ENCODE measurements around the gene PHF20.
"Not testable (repeated sequence)": the region's sequence is repeated elsewhere in the genome, so short reads cannot be mapped to it uniquely, and the experiment has no call there.

Gene PHF20

DNA sequence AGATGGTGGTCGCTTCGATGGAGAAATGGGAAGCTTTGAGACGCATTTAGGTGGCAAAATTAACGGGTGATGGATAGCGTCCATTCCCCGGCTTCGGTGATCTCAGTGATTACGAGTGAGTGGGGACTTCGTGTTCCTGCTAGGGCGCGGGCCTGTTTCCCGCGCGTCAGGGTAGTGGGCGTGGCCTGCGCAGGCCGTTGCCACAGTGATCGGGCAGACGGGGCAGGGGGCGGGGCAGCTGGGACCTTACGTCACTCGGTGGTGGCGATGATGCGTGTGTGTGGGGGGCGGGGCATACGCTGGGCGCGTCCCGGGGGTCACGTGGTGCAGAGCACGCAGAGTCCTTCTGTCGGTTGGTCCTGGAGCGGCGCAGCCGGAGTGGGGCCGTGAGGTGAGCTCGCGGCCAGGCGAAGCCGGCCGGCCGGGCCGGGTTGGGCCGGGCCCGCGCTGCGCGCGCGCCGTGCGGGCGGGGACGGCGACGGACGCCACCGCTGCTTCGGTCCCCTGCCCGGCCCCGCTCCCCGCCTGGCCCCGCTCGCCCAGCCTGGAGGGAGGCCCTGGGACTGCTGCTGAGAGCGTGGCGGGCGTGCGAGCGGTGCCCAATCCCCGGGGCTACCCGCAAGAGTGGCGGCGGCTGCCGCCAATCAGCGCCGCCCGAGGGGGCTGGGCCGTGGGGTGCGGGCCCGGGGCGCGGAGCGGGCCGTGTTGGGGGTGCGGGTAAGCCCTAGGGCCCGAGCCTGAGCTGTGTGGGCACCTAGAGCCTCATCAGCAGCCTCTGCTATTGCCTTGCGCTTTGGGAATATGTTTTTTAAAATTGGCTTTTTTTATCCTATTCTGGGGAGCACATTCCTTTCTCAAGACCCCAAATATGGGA lies at the start of gene PHF20:
Gene PHF20, plus strand, starts transcription at position 327 of the 874 bp plus-strand sequence. CDS start 29,508 bp downstream, outside the sequence.
- DNase-seq = peak; percentile 74 to 99 (median 97)

DNA sequence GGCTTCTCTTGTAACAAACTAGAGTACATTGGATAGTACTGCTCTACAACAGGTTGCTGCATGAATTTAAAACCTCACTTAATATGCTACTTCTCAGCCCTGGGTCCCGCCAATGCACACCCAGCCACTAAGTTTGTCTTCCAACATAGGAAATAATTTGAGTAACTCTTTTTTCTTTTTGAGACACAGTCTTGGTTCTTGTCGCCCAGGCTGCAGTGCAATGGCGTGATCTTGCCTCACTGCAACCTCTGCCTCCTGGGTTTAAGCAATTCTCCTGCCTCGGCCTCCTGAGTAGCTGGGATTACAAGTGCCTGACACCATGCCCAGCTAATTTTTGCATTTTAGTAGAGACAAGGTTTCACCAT lies 48.6 kb upstream of the PHF20 start:
- not testable (repeated sequence) for DNase-seq

DNA sequence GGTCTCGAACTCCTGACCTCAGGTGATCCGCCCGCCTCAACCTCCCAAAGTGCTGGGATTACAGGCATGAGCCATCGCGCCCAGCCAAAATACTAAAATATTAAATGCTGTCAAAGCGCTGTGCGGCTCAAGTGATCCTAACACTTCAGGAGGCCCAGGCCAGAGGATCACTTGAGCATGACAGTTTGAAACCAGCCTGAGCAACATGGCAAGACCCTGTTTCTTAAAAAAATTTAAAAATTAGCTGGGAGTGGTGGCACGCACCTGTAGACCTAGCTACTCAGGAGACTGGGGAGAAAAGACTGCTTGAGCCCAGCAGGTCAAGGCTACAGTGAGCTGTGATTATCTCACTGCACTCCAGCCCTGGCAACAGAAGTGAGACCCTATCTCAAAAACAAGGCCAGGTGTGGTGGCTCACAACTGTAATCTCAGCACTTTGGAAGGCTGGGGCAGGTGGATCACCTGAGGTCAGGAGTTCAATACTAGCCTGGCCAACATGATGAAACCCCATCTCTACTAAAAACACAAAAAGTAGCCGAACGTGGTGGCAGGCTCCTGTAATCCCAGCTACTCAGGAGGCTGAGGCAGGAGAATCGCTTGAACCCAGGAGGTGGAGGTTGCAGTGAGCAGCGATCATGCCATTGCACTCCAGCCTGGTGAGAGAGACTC lies 48.0 kb upstream of the PHF20 start:
- DNase-seq = not testable (repeated sequence)

DNA sequence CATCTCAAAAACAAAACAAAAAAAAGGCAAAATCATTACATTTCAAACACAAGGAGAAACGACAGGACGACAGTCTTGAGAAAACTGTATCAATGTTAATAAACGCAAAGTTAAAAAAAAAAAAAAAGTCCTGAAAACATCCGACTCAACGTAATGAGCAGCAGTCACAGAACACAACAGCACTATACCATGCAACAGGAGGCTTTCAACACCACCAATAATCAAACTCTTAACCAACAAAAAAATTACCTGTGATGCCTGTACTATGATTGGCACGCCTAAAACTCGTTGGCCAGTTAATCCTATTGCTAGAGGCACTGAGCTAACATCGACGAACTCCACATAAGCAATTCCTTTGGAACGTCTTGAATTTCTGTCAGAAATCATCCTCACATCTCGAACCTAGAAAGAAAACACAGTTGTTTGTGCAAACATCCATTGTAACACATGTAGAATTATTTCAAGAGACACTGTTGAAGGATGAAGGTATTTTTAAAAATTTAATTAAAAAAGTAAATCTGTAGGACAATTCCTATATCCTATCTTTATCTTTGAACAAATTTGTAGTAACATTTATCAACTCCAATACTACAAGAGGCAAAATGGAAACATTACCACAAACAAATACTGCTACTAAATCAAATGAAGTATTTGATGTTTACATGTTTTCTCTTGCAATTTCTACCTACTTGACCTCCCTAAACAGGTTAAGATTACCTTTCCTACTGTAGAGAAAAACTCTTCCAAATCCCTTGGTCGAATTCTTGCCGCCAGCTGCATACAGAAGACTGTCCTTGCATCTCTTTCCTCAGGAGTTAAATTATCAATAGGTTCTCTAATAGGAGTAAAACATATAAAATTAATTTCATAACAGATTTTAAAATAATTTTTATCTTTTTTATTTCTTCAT lies 47.2 kb upstream of the PHF20 start:
- DNase-seq = no peak

DNA sequence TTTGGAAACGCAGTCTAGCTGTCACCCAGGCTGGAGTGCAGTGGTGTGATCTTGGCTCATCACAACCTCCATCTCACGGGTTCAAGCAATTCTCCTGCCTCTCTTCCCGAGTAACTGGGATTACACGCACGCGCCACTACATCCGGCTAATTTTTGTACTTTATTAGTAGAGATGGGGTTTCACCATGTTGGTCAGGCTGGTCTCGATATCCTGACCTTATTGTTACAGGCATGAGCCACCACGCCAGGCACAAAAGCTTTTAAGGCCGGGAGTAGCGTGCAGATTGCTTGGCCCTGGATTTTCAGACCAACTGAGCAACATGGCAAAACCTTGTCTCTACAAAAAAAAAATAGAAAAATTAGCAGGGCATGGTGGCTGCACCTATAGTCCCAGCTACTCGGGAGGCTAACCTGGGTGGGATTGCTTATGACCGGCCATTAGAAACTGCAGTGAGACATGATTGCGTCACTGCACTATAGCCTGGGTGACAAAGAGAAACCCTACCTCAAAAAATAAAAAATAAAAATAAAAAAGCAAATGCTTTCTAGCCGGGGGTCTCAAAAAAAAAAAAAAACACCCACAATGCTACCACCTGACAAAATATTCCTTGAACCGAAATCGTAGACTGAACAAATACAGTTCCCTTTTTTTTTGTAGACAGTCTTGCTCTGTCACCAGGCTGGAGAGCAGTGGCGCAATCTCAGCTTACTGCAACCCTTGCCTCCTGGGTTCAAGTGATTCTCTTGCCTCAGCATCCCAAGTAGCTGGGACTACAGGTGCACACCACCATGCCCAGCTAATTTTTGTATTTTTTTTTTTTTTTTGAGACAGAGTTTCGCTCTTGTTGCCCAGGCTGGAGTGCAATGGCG lies 44.7 kb upstream of the PHF20 start:
- DNase-seq = no peak

DNA sequence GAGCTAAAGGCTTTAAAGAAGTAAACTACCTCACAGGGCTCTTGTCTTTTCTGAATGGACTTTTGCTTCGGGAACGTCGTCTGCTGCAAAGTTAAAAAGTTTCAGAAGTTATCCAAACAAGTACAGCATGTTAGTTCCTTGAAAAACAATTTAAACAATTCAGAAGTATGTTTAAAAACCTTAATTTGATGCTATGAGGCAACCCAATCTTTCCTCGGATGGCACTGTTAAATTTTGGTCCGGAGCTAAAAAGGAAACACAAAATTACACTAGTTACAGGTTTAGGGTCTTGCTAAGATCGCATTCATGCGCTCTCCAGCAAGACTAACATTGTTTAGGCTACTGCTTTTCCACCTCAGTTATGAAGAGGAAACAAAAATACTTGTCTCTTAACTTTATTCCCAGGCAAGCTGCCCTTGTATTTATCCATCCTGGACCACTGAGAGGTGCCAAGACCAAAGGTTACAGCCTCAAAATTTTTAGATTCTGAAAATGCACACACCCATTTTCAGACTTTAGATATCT lies 42.5 kb upstream of the PHF20 start:
- no peak for DNase-seq

DNA sequence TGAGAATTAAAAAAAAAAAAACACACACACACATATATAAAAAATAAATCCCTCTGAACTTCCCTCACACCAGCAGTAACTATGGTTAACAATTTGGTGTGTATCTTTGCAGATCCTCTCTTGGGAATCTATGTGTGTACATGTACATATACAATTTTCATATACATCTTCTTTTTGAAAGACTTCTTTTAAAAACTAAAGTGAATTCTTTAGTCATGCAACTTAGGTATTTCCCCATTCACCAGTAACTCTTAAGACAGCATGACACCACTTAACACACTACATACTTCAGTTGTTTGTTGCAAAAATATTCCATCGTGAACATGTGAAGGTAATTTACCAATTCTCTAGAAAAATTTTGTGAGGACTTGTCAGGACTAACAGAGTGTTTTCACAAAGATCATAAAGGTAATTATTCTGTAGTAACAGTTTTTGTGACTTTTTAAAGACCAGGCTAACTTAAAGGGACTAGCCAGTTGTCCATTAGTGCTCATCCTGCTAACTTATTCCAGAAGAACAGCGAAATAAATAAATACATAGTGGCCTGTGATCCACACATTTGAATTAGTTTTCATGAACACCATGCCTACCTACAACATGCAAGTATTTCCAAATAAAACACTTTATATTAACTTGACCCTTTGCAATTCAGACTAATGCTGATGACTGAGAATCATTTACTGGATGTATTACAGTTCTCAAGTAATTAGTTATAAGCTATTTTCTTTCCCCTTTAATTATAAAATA lies 41.8 kb upstream of the PHF20 start:
- DNase-seq = no peak

DNA sequence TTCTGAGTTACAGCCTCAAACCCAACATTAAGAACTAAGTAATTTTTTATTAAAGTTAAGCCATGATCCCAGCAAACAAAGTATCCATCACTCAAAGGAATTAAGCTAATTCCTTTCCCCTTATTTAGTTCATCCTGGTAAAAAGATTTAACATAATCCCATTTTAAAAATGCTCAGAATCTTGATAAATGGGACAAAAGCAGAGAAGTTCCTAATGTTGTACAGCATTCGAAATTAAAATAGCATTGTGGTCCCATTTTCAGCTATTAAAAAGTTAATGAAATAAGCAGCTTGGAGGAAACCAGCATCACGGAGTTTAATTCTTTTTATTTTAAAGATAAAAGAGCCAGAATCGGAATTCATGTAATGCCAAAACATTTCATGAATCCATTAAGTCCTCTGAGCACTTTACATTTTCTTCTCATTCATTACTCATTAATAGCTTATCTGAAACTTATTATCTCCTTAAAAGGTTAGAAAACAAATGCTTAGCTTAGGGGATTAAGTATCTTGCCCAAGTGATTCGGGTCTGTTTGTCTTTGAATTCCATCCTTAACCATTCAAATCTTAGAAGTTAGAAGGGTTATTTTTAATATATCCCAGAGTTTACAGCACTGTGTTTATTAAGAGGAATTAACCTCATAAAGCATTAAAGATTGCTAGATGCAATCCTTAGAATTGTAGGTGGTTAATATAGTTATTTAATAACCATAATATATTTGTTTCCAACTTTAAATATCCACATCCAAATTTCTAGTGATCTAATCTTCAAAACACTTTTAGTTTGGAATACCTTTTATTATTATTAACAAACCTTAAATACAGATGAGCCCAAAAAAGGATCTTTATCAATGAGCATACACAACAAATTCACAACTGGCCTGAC lies 41.0 kb upstream of the PHF20 start:
- no peak for DNase-seq

DNA sequence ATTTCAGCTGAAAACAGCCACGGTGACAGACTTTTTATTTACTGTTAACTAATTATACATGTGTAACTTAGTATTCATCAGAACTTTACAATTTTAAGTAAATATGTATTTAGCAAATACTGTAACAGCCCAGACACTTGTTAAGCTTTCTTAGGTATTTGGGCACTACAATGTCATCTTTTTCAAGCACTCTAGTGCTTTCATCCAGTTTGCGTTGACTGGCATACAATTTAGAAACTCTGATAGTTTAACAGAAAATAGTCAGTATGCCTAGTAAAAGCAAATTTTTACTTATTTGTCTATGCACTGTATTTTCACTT lies 40.4 kb upstream of the PHF20 start:
- DNase-seq = no peak

DNA sequence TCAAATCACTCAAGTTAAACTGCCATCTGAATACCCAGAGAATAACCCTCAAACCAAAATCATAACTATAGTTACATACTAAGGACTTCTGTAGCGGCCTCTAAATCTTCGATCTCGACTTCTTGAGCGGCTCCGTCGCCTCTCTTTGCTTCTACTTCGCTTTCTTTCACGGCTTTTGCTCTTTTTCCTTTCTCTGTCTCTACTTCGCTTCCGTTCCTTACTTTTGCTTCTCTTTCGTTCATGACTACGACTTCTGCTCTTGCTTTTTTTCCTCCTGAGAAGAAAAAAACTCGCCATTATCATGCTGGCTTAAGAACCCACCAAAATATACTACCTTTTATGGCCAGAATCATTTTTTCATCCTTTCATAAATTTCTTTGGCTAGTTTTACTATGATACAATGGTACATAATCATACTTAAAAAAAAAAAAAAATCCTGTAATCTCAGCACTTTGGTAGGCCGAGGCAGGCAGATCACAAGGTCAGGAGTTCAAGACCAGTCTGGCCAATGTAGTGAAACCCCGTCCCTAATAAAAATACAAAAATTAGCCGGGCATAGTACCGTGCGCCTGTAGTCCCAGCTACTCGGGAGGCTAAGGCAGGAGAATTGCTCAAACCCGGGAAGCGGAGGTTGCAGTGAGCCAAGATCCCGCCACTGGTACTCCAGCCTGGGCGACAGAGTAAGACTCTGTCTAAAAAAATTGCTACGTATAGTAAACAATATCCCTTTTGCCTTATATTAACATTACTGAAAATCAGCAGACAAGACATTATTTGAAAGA lies 39.8 kb upstream of the PHF20 start:
- no peak for DNase-seq

DNA sequence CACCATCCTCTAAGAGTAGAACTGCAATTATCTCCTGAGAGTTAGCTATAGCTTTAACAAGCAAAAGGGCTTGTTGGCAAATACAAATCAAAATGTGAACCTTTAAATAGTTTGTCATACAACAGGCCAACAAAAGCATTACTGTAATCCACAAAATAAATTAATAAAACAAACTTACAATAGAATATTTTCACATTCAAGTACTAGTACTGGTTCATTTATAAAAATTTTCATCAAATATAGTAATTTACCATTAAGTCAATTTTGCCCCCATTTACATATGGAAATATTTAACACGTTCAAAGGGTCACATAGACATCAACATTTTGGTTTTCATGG lies 39.2 kb upstream of the PHF20 start:
- DNase-seq = no peak

DNA sequence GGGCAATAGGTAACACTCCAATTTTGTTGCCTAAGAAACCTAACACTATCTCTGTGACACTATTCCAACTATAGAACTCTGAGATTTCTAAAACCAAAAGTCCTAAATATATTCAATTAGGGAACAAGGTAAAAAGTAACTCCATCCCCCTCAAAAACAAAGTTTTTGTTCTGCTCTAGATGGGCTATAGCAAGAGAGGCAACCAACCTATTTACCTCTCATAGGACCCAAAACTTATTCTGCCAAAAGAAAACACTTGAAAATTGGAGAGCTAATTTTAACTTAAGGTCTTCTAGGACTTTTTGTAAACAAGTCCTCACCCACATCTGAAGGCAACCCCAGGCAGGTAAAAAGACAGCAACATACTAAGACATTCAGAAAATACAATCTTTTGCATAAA lies 37.4 kb upstream of the PHF20 start:
- no peak for DNase-seq

DNA sequence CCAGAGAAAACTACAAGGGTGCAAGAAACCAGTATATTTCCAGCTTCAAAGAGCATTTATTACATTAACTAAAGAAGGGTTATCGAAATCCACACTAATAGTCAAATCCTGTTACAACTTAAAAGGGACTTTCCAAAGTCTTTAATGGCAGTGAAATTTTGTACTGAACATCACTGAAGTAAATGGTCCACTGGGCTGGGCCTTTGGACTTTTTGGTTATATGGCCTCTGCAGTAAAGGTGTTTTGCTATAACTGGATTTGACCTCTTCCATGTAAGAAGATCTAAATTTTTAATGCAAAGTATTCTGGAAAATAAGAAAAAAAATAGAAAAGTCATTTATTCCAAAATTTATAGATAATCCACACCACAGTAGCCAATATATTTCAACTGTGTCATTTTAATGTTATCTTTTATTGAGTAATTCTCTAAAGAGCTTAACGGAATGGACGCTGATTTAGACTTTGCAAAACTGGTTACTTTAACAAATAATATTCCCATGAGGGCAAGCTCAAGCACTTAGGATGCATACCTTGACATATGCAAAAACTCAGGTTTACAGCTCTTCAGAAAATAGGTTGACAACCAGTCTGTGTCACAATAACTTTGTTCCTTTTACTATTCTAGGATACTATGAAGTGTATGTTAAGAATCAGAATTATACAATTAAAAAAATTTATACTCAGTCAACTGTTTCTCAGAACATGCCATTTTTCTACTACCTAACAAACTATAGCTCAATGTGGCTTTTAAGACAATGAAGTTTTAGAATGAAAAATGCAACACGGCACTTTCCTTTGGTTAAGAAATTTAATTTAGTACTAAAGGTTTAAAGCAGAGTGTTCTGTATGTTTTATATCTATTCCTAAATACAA lies 36.8 kb upstream of the PHF20 start:
- DNase-seq = no peak

DNA sequence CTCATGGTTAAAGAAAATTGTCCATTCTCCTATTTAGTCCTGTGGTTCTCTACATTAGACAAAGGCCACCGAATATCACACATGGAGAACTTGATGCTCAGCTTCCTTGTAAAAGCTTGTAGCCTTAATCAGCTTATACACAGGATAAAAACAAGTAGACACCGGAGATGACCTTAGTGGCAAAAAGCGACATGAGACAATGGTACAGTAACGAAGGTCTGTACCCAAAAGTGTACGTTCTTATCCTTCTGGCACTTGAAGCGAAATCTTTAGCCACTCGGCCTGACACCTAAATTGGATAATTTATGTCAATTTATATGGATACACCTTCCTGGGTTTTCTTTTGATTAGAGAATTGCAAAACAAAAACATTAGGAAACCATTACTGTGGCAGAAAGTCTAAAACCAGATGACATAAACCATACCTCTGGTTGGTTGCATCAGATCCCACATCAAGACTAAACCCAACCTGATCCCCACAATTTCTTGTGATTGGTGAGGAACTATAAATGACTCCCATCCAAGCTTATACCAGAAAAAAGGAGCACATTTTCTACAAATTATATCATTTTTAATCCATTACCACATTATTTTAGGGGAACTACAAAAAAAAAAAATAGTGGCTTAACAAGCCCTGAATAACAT lies 35.9 kb upstream of the PHF20 start:
- no peak for DNase-seq

DNA sequence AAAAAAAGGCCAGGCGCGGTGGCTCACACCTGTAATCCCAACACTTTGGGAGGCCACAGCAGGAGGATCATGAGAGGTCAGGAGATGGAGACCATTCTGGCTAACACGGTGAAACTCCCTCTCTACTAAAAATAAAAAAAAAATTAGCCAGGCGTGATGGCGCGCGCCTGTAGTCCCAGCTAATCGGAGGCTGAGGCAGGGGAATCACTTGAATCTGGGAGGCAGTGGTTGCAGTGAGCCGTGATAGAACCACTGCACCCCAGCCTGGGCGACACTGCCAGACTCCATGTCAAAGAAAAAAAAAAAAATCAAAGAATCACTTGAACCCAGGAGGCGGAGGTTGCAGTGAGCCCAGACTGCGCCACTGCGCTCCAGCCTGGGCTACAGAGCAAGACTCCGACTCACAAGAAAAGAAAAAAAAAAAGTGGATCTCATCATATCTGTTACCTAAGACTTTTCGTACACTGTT lies 33.9 kb upstream of the PHF20 start:
- DNase-seq = no peak

DNA sequence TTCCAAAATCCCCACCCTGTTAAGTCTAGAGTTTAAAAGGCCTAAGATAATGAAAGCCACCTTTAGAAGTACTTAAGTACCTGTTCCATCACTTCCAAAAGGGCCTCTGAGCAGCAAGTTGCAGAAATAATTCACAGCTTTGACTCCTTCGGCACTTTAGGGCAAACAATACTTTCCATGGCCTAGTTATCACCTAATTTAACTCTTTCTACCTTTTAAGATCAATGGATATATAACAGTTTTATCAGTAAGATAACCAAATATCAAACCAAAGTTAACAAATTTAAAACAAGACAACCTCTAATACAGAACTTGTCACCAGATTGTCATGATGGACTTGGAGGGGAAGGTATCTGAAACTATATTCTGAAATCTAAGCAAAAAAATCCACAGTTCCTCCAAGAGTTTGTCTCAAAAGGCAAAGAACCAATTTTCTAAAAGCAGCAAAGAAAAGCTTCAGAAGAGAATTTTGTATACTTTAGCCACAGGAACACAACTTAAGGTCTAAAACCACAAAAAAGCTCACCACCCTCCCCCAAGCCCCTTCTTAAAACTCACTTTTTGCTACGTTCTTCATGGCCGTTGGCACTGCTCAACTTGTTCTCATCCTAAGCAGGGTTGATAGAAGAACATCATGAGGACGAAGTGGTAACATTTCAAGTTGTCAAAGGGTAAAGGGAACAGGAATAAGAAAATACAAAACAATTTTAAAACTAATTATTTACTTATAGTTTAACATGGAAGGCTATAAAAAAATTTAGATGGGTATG lies 33.2 kb upstream of the PHF20 start:
- no peak for DNase-seq

All from hypothalamus (tissue), 51 donors.